SH-SY5Y (cell line): ENCODE results near the gene CCDC183.
"Not testable (repeated sequence)": the region's sequence is repeated elsewhere in the genome, so short reads cannot be mapped to it uniquely, and the experiment has no call there.

Source experiments
- GATA2 ChIP-seq: IDR thresholded peaks from 2 replicates; pipeline ENCODE4 v1.6.1; 2011; ENCODE audit warnings: mild to moderate bottlenecking, low read depth, low read length
- GATA3 ChIP-seq: IDR thresholded peaks from 2 replicates; pipeline ENCODE4 v1.6.1; 2011; ENCODE audit warnings: low read depth, mild to moderate bottlenecking, low read length, moderate library complexity

The CCDC183 gene

GRCh38 chr9:136835162-136835931 is 39.2 kb downstream of the CCDC183 start:
- TF ChIP-seq GATA2 (no peak), GATA3 (no peak)

DNA sequence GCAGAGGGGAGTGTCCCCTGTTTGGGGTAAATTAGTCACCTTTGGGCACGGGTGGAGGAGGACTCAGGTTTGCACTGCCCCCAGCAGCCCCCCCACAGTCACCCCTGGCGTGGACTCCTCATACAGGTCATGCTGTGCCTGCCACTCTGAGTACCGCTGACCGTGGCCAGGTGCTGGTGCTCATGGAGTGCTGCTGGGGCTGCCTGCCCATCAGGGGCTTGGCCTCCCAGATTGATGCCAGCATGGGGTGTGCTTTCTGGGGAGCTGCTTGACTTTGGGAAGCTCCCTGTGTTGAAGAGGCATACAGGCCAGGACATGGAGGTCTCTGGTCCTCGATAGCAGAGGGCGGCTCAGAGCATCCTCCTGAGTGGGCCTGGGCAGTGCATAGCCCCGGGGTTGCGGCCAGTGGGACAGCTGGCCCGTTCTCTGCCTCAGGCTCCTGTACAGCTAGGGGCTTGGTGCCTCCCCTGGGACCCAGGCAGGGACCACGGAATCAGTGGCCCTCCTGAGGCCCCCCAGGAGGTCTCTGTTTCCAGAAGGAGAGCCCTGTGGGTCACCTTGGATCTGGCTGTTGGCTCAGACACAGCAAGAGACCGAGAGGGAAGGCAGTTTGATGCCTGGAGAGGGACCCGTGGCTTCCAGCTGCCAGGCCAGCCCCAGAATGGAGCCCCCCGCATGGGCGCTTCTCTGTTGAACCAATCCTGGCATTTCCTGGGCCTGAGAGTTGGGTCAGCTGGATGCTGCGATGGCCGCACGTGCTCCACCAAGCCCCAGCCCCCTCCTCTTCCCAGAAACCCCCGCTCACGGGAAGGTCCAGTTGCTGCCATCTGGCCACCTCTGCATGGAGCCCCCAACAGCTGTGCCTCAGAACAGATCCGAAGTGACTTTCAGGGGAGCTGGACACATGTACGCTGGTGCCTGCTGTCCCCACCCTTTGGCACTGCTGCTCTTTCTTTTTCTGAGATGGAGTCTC is 40.1 kb downstream of the CCDC183 start:
- TF ChIP-seq GATA3 (no peak), GATA2 (no peak)

DNA sequence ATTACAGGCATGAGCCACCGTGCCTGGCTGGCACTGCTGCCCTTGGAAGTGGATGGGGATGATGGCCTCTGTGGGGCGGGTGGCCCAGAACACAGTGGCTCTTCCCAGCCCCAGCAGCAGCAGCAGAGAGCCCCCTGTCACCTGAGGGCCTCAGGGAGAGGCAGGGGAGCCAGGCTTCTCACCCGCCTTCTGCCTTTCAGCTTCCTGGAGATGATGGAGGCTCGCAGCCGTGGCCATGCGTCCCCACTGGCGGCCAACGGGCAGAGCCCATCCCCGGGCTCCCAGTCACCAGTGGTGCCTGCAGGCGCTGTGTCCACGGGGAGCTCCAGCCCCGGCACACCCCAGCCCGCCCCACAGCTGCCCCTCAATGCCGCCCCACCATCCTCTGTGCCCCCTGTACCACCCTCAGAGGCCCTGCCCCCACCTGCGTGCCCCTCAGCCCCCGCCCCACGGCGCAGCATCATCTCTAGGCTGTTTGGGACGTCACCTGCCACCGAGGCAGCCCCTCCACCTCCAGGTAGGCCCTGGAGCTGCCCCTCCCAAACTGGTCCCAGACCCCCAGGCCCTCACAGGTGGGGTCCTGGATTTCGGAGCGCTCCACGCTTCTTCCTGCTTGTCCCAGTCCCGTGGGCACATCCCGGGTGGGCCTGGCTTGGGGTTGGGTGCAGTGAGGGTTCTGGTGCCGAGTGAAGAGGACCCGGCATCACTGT is 41.2 kb downstream of the CCDC183 start:
- TF ChIP-seq GATA3 (no peak), GATA2 (no peak)

GRCh38 chr9:136838314-136839228 is 42.4 kb downstream of the CCDC183 start:
- TF ChIP-seq GATA3 = no peak
- TF ChIP-seq GATA2 = no peak

DNA sequence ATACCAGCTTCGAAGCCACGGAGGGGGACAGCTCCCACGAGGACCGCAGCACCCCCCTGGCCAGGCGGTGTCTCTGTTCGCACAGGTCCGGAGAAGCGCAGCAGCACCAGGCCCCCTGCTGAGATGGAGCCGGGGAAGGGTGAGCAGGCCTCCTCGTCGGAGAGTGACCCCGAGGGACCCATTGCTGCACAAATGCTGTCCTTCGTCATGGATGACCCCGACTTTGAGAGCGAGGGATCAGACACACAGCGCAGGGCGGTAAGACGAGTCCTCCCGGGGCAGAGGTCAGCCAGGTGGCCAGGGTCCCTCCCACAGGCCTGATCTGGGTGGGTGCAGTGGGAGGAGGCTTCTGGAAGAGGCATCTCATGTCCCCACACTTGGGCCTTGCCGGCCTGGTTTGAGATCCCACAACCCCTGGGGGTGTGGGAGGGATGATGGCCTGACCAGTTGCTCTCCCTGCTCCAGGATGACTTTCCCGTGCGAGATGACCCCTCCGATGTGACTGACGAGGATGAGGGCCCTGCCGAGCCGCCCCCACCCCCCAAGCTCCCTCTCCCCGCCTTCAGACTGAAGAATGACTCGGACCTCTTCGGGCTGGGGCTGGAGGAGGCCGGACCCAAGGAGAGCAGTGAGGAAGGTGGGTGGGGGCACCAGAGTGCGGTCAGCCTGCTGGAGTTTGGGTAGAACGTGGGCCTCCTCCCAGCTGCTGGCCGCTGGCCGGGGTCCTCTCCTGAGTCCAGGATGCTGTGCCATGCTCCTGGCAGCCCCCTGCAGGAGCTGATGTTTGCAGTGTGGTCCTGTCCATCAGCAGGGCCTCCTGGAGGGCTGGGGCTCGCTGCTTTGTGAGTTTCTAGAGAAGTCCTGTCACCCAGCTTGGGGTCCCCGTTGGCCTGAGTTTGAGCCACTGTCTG is 43.3 kb downstream of the CCDC183 start:
- TF ChIP-seq GATA2 = no peak
- no peak for TF ChIP-seq GATA3

DNA sequence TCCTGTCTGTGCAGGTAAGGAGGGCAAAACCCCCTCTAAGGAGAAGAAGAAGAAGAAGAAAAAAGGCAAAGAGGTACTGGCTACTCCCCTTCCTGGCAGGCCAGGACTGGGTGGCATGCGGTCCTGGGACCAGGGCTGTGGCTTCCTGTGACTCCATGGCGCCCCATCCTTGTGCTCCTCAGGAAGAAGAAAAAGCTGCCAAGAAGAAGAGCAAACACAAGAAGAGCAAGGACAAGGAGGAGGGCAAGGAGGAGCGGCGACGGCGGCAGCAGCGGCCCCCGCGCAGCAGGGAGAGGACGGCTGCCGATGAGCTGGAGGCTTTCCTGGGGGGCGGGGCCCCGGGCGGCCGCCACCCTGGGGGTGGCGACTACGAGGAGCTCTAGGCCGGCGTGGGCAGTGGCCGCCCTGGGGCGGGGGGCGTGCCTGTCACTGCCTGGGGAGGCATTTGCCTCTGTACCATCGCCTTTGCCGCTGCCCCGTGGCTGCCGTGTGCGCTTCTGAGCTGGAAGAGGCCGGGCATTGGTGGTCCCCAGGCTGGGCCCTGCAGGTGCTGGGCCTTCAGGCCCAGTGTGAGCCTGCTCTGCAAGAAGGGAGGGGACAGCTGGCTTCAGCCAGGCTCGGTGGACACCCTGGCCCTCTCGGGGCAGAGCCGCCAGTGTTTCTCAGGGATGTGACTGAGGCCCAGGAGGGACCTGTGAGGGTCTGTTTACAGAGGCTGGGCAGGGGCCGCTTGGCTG is 44.2 kb downstream of the CCDC183 start:
- TF ChIP-seq GATA2 (no peak), GATA3 (no peak)

DNA sequence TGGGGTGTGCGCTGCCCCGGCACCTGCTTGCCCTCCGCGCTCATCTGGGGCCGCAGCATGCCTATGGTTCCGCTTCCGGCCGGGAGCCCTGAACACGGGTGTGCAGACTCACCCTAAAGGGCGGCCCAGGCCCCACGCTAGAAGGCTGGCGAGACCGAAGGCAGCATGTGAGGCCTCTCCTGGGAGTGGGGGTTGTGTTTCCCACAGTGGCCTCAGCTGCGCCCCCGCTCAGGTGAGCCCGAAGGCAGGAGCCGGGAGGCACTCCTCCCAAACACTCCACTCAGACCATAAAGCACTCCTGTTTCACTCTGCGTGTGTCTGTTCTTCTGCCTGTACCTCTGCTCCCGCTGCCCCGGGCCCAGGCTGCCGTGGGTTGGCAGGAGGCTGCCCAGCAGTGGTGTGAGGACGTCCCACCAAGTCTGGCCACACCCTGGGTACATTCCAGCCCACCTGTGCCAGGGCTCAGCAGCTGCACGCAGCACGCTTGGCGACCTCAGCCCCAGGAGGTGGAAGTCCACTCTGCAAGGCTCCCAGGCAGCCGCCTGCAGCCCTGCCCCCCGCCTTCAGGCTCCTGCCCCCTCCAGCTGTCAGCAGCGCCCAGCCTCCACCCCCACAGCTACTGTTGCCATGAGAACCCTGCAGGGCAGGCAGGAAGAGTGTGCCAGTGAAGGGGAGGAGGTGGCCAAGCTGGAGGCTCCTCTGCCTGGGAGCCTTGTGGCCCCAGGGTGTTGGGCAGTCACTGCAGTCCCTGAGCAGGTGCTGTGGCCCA is 44.9 kb downstream of the CCDC183 start:
- TF ChIP-seq GATA3 = no peak
- no peak for TF ChIP-seq GATA2

DNA sequence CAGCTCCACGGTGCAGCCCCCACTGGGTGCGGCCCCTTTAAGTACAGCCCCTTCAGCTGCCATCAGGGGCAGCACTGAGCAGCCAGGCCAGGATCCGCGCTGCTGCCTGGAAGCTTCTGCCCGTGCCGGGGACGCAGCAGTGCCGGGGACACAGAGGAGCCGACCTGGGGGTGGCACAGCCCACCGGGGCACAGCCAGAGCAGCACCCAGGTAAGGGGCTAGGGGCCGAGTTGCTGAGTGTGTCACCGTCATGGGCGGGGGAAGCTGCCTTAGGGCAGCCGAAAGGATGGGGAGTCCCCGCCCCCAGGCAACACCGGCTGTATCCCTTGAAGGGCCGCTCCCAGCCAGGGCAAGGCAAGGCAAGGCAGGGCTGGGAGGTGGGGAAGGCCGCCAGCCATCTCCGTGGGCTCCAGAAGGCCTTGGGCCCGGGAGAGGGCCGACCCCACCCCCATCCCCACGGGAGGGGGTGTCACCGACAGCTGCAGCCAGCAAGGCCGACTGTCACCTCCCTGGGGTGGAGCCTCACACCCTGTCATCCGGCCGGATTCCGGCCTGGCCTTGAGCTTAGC is 46.3 kb downstream of the CCDC183 start, which contains the start of gene AJM1:
Gene AJM1 (plus strand): TSS at position 99 of the 569 bp plus-strand sequence. CDS start 1,937 bp downstream, outside the sequence.
- not testable (repeated sequence) for TF ChIP-seq GATA2, GATA3

DNA sequence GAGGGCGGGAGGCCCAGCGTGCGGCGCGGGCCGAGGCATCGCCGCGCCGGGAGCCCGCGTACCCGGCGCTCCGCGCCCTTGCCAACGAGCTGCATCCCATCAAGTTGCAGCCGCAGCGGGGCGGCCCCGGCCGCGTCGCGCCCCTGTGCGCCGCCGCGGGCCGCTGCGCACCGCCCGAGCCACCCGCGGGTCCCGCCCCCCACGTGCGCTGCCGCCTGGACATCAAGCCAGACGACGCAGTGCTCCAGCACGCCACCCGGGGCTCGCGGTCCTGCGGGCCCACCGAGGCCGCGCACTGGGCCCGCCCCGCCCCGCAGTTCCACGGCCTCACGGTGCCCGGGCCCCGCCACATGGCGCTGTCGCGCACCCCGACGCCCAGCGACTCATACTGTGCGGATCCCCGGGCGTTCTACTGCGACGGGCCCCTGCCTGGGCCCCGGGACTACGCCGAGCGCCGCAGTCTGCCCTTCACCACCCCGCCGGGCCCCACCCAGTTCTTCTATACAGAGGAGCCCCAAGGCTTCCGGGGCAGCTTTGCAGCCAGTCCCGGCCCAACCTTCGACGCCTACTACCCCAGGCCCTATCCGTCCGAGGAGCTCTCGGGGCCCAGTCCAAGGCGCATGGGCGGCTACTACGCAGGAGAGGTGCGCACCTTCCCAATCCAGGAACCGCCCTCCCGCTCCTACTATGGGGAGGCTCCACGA is 48.8 kb downstream of the CCDC183 start:
- TF ChIP-seq GATA2 = no peak
- TF ChIP-seq GATA3 = no peak
